HCT116 (cell line): ENCODE measurements around the gene MLXIPL.

ENCODE experiments used
- CBX3 ChIP-seq: IDR thresholded peaks from 2 replicates; pipeline ENCODE4 v1.6.1; 2012; ENCODE audit warnings: low read depth
- CEBPB ChIP-seq: IDR thresholded peaks from 2 replicates; pipeline ENCODE4 v1.6.1; 2012; ENCODE audit warnings: low read depth
- EGR1 ChIP-seq: IDR thresholded peaks from 2 replicates; pipeline ENCODE4 v1.6.1; 2012; ENCODE audit warnings: low read depth
- EZH2 ChIP-seq: fragments of 200-600 bp; sonication (generic); IDR thresholded peaks from 2 replicates; pipeline ENCODE4 v1.6.1; 2017; ENCODE audit warnings: antibody characterized with exemption, mixed run types
- EZH2phosphoT487 ChIP-seq: fragments of 200-600 bp; IDR thresholded peaks from 2 replicates; pipeline ENCODE4 v1.6.1; 2018; ENCODE audit warnings: antibody characterized with exemption, borderline replicate concordance
- POLR2A ChIP-seq: IDR thresholded peaks from 2 replicates; pipeline ENCODE4 v1.7.0; 2011; ENCODE audit warnings: borderline replicate concordance; ENCODE audit not compliant: insufficient read depth, insufficient read length; ENCODE audit errors: extremely low read depth
- POLR2AphosphoS5 ChIP-seq: IDR thresholded peaks from 2 replicates; pipeline ENCODE4 v1.6.1; 2011; ENCODE audit warnings: mild to moderate bottlenecking, low read depth, low read length, moderate library complexity
- RAD21 ChIP-seq: IDR thresholded peaks from 2 replicates; pipeline ENCODE4 v1.6.1; 2012; ENCODE audit warnings: low read depth, mild to moderate bottlenecking
- REST ChIP-seq: IDR thresholded peaks from 2 replicates; pipeline ENCODE4 v1.6.1; 2012; ENCODE audit warnings: low read depth
- SIN3A ChIP-seq: IDR thresholded peaks from 2 replicates; pipeline ENCODE4 v1.6.1; 2012; ENCODE audit warnings: low read depth
- TF ChIP-seq, protein P1 (sequence below), 3 experiments: fragments of 200-600 bp in 1 of 3; sonication (generic) in 1 of 3; IDR thresholded peaks in 2 of 3; conservative IDR thresholded peaks in 1 of 3; 2 replicates each; pipeline ENCODE4 v1.5.1; 2012 to 2017; ENCODE audit warnings: low read depth in 2 of 3, low read length in 2 of 3, antibody characterized with exemption in 1 of 3, borderline replicate concordance in 1 of 3, control low read depth in 1 of 3, mild to moderate bottlenecking in 1 of 3, mixed read lengths in 1 of 3, mixed run types in 1 of 3, moderate library complexity in 1 of 3; ENCODE audit not compliant: insufficient read depth in 1 of 3
- TF ChIP-seq, protein P2 (sequence below): IDR thresholded peaks from 2 replicates; pipeline ENCODE4 v1.6.1; 2012

GRCh38 chr7:73547841-73548240, 76.5 kb downstream of the MLXIPL start:
- no peak for TF ChIP-seq REST
- TF ChIP-seq RAD21, result no peak
- TF ChIP-seq EZH2, result no peak
- TF ChIP-seq, protein P1, sequence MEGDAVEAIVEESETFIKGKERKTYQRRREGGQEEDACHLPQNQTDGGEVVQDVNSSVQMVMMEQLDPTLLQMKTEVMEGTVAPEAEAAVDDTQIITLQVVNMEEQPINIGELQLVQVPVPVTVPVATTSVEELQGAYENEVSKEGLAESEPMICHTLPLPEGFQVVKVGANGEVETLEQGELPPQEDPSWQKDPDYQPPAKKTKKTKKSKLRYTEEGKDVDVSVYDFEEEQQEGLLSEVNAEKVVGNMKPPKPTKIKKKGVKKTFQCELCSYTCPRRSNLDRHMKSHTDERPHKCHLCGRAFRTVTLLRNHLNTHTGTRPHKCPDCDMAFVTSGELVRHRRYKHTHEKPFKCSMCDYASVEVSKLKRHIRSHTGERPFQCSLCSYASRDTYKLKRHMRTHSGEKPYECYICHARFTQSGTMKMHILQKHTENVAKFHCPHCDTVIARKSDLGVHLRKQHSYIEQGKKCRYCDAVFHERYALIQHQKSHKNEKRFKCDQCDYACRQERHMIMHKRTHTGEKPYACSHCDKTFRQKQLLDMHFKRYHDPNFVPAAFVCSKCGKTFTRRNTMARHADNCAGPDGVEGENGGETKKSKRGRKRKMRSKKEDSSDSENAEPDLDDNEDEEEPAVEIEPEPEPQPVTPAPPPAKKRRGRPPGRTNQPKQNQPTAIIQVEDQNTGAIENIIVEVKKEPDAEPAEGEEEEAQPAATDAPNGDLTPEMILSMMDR (IDR thresholded peaks at IDR 0.05 in 2 of 3, conservative IDR thresholded peaks at IDR 0.05 in 1 of 3; ENCODE audit: borderline replicate concordance in 1 of 3, insufficient read depth in 1 of 3, low read depth in 2 of 3, low read length in 2 of 3), result no peak
- no peak for TF ChIP-seq EZH2phosphoT487
- no peak for TF ChIP-seq POLR2A
- TF ChIP-seq CBX3, result no peak
- TF ChIP-seq, protein P2, sequence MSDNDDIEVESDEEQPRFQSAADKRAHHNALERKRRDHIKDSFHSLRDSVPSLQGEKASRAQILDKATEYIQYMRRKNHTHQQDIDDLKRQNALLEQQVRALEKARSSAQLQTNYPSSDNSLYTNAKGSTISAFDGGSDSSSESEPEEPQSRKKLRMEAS, result no peak
- no peak for TF ChIP-seq POLR2AphosphoS5
- TF ChIP-seq CEBPB, result no peak
- no peak for TF ChIP-seq SIN3A
- TF ChIP-seq EGR1, result no peak
